GM18517 (cell line): Measurements from ENCODE around the gene ARVCF.

Experiments
- ATAC-seq: cut with Tn5 transposase; IDR thresholded peaks from one replicate; pipeline ENCODE4 v1.9.1; 2021; ENCODE audit warnings: mild to moderate bottlenecking, moderate library complexity; ENCODE audit not compliant: unreplicated experiment

ARVCF gene

GRCh38 chr22:20019661-20020532 lies 3.3 kb upstream of the ARVCF start:
- no peak for ATAC-seq

GRCh38 chr22:20018001-20018400 lies 1.4 kb upstream of the ARVCF start:
- ATAC-seq = no peak

GRCh38 chr22:20017622-20017958 lies 967 bp upstream of the ARVCF start:
- ATAC-seq = no peak

GRCh38 chr22:20015971-20016733 lies 471 bp downstream of the ARVCF start:
- ATAC-seq = no peak

- no peak for ATAC-seq
These were observed 1.4 kb downstream of the ARVCF start for GRCh38 chr22:20015187-20015625.

- ATAC-seq = no peak
These were observed 2.0 kb downstream of the ARVCF start for GRCh38 chr22:20014526-20015186.

- no peak for ATAC-seq
These were observed 3.2 kb downstream of the ARVCF start for GRCh38 chr22:20013382-20013871.

GRCh38 chr22:20012741-20013331 lies 3.8 kb downstream of the ARVCF start:
- ATAC-seq = no peak

GRCh38 chr22:20011993-20012740 lies 4.5 kb downstream of the ARVCF start:
- no peak for ATAC-seq

GRCh38 chr22:20011123-20011992 lies 5.3 kb downstream of the ARVCF start:
- ATAC-seq = no peak

GRCh38 chr22:20010307-20011122 lies 6.1 kb downstream of the ARVCF start:
- ATAC-seq = no peak

- ATAC-seq = no peak
These were observed 6.9 kb downstream of the ARVCF start for GRCh38 chr22:20009582-20010306.

GRCh38 chr22:20009018-20009491 lies 7.6 kb downstream of the ARVCF start:
- no peak for ATAC-seq

GRCh38 chr22:20008221-20008995 lies 8.2 kb downstream of the ARVCF start:
- ATAC-seq = no peak

- ATAC-seq = no peak
These were observed 12.2 kb downstream of the ARVCF start for GRCh38 chr22:20004464-20004863.

GRCh38 chr22:20003304-20003703 lies 13.3 kb downstream of the ARVCF start:
- ATAC-seq = no peak

- ATAC-seq = no peak
These were observed 14.0 kb downstream of the ARVCF start for GRCh38 chr22:20002636-20003035.
